Ovary (tissue), 3 donors: Measurements from ENCODE around the gene NTRK2.

Experiments
- EP300 ChIP-seq: sonication (generic); formaldehyde crosslinking; IDR thresholded peaks from one replicate; pipeline ENCODE4 v1.6.1; 2017; ENCODE audit warnings: antibody characterized with exemption
- TF ChIP-seq, protein P1 (sequence below), 3 donors: fragments of 450-650 bp in 2 of 3; fragments of 200-600 bp in 1 of 3; IDR thresholded peaks; one replicate each; pipeline versions ENCODE4 v1.5.1 to v1.8.0; 2016 to 2022; ENCODE audit warnings: antibody characterized with exemption in 3 of 3, mild to moderate bottlenecking in 1 of 3
- donor health status: DM: no; HTN: no; CAD: no.

DNA sequence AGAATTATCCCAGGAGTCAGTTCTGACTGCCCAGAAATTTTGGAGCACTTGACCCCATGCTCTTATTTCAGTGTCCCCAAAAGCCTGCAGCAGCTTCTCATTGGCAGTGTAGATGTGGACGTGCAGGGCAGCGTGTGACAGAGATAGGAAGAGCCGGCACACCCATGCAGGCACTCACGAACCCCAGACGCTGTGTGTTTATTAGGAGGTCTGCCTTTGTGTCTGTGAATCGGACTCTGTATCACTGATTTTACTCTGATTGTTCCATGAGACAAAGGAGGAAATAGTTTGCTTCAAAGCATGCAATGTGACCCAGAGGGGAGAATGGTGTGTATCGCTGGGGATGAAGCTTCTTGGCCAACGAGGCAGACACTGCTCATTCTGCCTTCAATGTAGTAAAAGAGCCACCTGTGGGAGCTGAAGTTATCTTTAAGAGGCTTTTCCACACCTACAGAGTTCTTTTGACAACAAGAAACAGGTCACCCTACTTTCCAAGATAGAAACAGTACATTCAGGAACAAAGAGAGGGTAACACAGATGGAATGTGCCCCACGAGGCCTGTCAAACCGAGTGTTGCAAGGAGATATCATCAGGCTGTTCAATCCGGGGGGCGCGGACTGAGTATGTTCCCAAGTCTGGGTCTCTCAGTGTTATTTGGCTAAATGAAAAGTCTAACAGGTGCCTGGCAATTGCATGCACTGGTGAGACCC, 224.0 kb downstream of the NTRK2 start:
- TF ChIP-seq, protein P1, sequence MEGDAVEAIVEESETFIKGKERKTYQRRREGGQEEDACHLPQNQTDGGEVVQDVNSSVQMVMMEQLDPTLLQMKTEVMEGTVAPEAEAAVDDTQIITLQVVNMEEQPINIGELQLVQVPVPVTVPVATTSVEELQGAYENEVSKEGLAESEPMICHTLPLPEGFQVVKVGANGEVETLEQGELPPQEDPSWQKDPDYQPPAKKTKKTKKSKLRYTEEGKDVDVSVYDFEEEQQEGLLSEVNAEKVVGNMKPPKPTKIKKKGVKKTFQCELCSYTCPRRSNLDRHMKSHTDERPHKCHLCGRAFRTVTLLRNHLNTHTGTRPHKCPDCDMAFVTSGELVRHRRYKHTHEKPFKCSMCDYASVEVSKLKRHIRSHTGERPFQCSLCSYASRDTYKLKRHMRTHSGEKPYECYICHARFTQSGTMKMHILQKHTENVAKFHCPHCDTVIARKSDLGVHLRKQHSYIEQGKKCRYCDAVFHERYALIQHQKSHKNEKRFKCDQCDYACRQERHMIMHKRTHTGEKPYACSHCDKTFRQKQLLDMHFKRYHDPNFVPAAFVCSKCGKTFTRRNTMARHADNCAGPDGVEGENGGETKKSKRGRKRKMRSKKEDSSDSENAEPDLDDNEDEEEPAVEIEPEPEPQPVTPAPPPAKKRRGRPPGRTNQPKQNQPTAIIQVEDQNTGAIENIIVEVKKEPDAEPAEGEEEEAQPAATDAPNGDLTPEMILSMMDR (IDR thresholded peaks at IDR 0.05) = no peak
- TF ChIP-seq EP300 = no peak
